Measurements from ENCODE around the gene GNG12.

DNA sequence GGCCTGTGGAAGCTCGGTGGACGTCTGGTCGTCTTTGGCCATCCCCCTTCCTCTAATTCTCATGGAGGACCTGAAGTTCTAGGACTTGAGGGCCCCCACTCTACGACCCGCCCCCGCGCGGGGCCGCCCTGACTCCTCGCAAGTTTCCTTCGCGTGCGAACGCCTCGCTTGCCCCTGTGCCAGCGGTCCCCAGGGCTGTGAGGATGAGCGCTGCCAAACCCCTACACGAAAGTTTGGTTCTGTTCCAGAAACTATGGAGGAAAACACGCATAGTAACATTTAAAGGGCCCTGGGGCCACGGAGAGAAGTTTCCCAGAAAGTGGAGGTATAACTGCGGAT is 304 bp upstream of the GNG12 start:
- no peak for TF ChIP-seq POLR2A (IDR thresholded peaks at IDR 0.05; ENCODE audit: low read length)
- TF ChIP-seq GATA1 (IDR thresholded peaks at IDR 0.05; ENCODE audit: low read depth, low read length), result no peak

All from erythroblast (primary cell).